GM12878 (cell line): ENCODE data around the gene PTPN22.

ENCODE experiments used
- CTCF ChIP-seq, 3 experiments: IDR thresholded peaks in 2 of 3; conservative IDR thresholded peaks in 1 of 3; 2 replicates each; pipeline ENCODE4 v1.5.1; 2011; ENCODE audit warnings: low read depth in 3 of 3, low read length in 3 of 3, mild to moderate bottlenecking in 3 of 3, control low read depth in 2 of 3, moderate library complexity in 2 of 3, inconsistent platforms in 1 of 3, mixed read lengths in 1 of 3; ENCODE audit not compliant: control insufficient read depth in 2 of 3, insufficient read depth in 1 of 3; ENCODE audit errors: extremely low read depth in 1 of 3
- EP300 ChIP-seq, 2 experiments: fragments of 150-350 bp in 1 of 2; IDR thresholded peaks; 2 replicates each; pipeline ENCODE4 v1.6.1; 2011 to 2012; ENCODE audit warnings: low read depth in 2 of 2, low read length in 2 of 2, borderline replicate concordance in 1 of 2, improper control_type of control experiment in 1 of 2, inconsistent platforms in 1 of 2; ENCODE audit not compliant: control insufficient read depth in 1 of 2
- NR2C2 ChIP-seq: IDR thresholded peaks from 2 replicates; pipeline ENCODE4 v1.6.1; 2011; ENCODE audit warnings: borderline replicate concordance, low read depth; ENCODE audit not compliant: control insufficient read depth, insufficient read length
- SP1 ChIP-seq: IDR thresholded peaks from one replicate; pipeline ENCODE4 v1.6.1; 2011; ENCODE audit warnings: low read depth, low read length
- SREBF2 ChIP-seq: IDR thresholded peaks from 2 replicates; pipeline ENCODE4 v1.6.1; 2012; ENCODE audit warnings: mild to moderate bottlenecking, low read length
- TAF1 ChIP-seq: IDR thresholded peaks from 2 replicates; pipeline ENCODE4 v1.6.1; 2011; ENCODE audit warnings: mild to moderate bottlenecking, low read depth, low read length, borderline replicate concordance
- TF ChIP-seq, protein P1 (sequence below): fragments of 450-650 bp; IDR thresholded peaks from 2 replicates; pipeline ENCODE4 v1.6.1; 2016; ENCODE audit warnings: mild to moderate bottlenecking, moderate library complexity, borderline replicate concordance

DNA sequence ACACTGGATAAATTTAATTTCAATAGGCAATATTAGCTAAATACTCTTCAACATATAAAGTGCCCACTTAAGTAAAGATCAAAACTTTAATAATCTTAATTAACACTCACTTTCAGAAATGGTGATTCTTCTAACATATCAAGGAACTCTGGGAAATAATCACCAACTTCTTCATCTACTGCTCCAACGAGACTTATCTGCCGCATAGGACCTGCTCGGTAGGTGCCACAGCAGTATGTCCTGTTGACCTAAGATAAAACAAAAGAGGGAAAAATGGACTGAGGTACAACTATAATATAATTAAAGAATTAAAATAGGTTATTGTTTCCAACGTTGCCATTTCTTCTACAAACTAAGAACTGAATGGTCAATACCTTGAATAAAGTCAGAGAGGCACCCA is 94.0 kb downstream of the PTPN22 start:
- TF ChIP-seq NR2C2 = no peak
- no peak for TF ChIP-seq SREBF2
- TF ChIP-seq EP300 (IDR thresholded peaks at IDR 0.05; ENCODE audit: borderline replicate concordance in 1 of 2, control insufficient read depth in 1 of 2, low read depth in 2 of 2, low read length in 2 of 2) = no peak
- no peak for TF ChIP-seq CTCF (IDR thresholded peaks at IDR 0.05 in 2 of 3, conservative IDR thresholded peaks at IDR 0.05 in 1 of 3; ENCODE audit: control insufficient read depth in 2 of 3, extremely low read depth in 1 of 3, insufficient read depth in 1 of 3, low read depth in 3 of 3, low read length in 3 of 3)
- TF ChIP-seq, protein P1, sequence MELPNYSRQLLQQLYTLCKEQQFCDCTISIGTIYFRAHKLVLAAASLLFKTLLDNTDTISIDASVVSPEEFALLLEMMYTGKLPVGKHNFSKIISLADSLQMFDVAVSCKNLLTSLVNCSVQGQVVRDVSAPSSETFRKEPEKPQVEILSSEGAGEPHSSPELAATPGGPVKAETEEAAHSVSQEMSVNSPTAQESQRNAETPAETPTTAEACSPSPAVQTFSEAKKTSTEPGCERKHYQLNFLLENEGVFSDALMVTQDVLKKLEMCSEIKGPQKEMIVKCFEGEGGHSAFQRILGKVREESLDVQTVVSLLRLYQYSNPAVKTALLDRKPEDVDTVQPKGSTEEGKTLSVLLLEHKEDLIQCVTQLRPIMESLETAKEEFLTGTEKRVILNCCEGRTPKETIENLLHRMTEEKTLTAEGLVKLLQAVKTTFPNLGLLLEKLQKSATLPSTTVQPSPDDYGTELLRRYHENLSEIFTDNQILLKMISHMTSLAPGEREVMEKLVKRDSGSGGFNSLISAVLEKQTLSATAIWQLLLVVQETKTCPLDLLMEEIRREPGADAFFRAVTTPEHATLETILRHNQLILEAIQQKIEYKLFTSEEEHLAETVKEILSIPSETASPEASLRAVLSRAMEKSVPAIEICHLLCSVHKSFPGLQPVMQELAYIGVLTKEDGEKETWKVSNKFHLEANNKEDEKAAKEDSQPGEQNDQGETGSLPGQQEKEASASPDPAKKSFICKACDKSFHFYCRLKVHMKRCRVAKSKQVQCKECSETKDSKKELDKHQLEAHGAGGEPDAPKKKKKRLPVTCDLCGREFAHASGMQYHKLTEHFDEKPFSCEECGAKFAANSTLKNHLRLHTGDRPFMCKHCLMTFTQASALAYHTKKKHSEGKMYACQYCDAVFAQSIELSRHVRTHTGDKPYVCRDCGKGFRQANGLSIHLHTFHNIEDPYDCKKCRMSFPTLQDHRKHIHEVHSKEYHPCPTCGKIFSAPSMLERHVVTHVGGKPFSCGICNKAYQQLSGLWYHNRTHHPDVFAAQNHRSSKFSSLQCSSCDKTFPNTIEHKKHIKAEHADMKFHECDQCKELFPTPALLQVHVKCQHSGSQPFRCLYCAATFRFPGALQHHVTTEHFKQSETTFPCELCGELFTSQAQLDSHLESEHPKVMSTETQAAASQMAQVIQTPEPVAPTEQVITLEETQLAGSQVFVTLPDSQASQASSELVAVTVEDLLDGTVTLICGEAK = no peak
- TF ChIP-seq TAF1 = no peak
- no peak for TF ChIP-seq SP1
